A549 (cell line): ENCODE results near the gene PASD1. TPM values are rescaled to one million over a fixed set of nuclear protein-coding genes. Genes with fewer than 3 reads are reported as not detected.

Experiments
- ATAC-seq, 2 experiments: fragments of 200-7000 bp in 1 of 2; fragments of >200 bp in 1 of 2; cut with Nextera tagmentation in 1 of 2; cut with Tn5 transposase in 1 of 2; 3 replicates each; pipeline versions ENCODE4 v1.8.0 to v1.9.1; 2018 to 2020; ENCODE audit warnings: mild to moderate bottlenecking in 1 of 2, moderate library complexity in 1 of 2
- CTCF ChIA-PET: fragments of 300-600 bp; sonication (Branson Sonifier 250); formaldehyde crosslinking; extraction: SDS; loops from one replicate; lab custom pipeline; 2021; ENCODE audit warnings: antibody characterized with exemption, inconsistent platforms; lab: Yijun Ruan, JAX
- POLR2A ChIA-PET: fragments of 350-600 bp; formaldehyde crosslinking; extraction: SDS; loops from one replicate; lab custom pipeline; 2021; ENCODE audit warnings: antibody characterized with exemption, inconsistent platforms; lab: Yijun Ruan, JAX
- DNase-seq, 2 experiments: peaks; one replicate each; pipeline versions ENCODE4 v3.0.0 to v3.0.0-alpha.2; 2011 to 2016; ENCODE audit warnings: low read depth in 1 of 2, low spot score in 1 of 2
- FAIRE-seq: peaks from 2 replicates; lab custom pipeline; 2011; peaks lifted over from hg19 to GRCh38; lab: Jason Lieb, UNC
- H3K27ac ChIP-seq, 2 experiments: fragments of >200 bp; sonication (Bioruptor Twin); formaldehyde crosslinking; 3 replicates each; pipeline ENCODE4 v1.5.1; 2016 to 2017
- H3K4me1 ChIP-seq: fragments of >200 bp; sonication (Bioruptor Twin); formaldehyde crosslinking; 3 replicates; pipeline ENCODE4 v1.6.1; 2016
- H3K4me2 ChIP-seq: fragments of >200 bp; sonication (Bioruptor Twin); formaldehyde crosslinking; 3 replicates; pipeline ENCODE4 v1.6.1; 2016
- H3K4me3 ChIP-seq: fragments of >200 bp; sonication (Bioruptor Twin); formaldehyde crosslinking; 3 replicates; pipeline ENCODE4 v1.5.1; 2016
- H3K9me3 ChIP-seq: fragments of >200 bp; sonication (Bioruptor Twin); formaldehyde crosslinking; 3 replicates; pipeline ENCODE4 v1.6.1; 2016
- BCL3 ChIP-seq: fragments of >200 bp; sonication (Bioruptor Twin); formaldehyde crosslinking; IDR thresholded peaks from 3 replicates; pipeline ENCODE4 v1.6.1; 2016
- BHLHE40 ChIP-seq: IDR thresholded peaks from 2 replicates; pipeline ENCODE4 v1.6.1; 2012; ENCODE audit warnings: low read depth, low read length, inconsistent platforms
- CEBPB ChIP-seq, 2 experiments: fragments of >200 bp in 1 of 2; sonication (Bioruptor Twin) in 1 of 2; formaldehyde crosslinking in 1 of 2; IDR thresholded peaks; 2 replicates each; pipeline ENCODE4 v1.6.1; 2012 to 2016
- CHD4 ChIP-seq: fragments of 200-600 bp; sonication (generic); IDR thresholded peaks from 2 replicates; pipeline ENCODE4 v1.6.1; 2016; ENCODE audit warnings: antibody characterized with exemption, mild to moderate bottlenecking, borderline replicate concordance
- E2F6 ChIP-seq: IDR thresholded peaks from 2 replicates; pipeline ENCODE4 v1.6.1; 2012; ENCODE audit warnings: low read depth, borderline replicate concordance
- EHF ChIP-seq: fragments of 250-450 bp; sonication (Bioruptor Pico); IDR thresholded peaks from 2 replicates; pipeline ENCODE4 v1.5.0; 2020; ENCODE audit warnings: mild to moderate bottlenecking
- ESRRA ChIP-seq: fragments of 150-350 bp; IDR thresholded peaks from 2 replicates; pipeline ENCODE4 v1.6.1; 2014; ENCODE audit warnings: mild to moderate bottlenecking, low read length, borderline replicate concordance
- FOSB ChIP-seq: fragments of 250-450 bp; sonication (Bioruptor Pico); IDR thresholded peaks from 2 replicates; pipeline ENCODE4 v1.5.0; 2020; ENCODE audit warnings: mild to moderate bottlenecking, moderate library complexity
- HOXB5 ChIP-seq: fragments of 250-450 bp; sonication (Bioruptor Pico); IDR thresholded peaks from 2 replicates; pipeline ENCODE4 v1.5.0; 2020; ENCODE audit warnings: mild to moderate bottlenecking, moderate library complexity
- KDM5A ChIP-seq: fragments of 200-600 bp; sonication (generic); IDR thresholded peaks from 2 replicates; pipeline ENCODE4 v1.6.1; 2016; ENCODE audit warnings: antibody characterized with exemption, mild to moderate bottlenecking
- MAFK ChIP-seq: fragments of 450-650 bp; IDR thresholded peaks from 2 replicates; pipeline ENCODE4 v1.6.1; 2014; ENCODE audit not compliant: partially characterized antibody
- MYC ChIP-seq: IDR thresholded peaks from 2 replicates; pipeline ENCODE4 v1.6.1; 2012; ENCODE audit warnings: mild to moderate bottlenecking, inconsistent platforms, low read length, improper control_type of control experiment, borderline replicate concordance
- NFE2L2 ChIP-seq: fragments of 150-350 bp; conservative IDR thresholded peaks from 2 replicates; pipeline ENCODE4 v1.6.1; 2014; ENCODE audit warnings: low read length
- REST ChIP-seq: fragments of 200-600 bp; sonication (generic); IDR thresholded peaks from 2 replicates; pipeline ENCODE4 v1.6.1; 2016; ENCODE audit warnings: antibody characterized with exemption, mild to moderate bottlenecking, moderate library complexity
- RFX5 ChIP-seq: fragments of 450-650 bp; IDR thresholded peaks from 2 replicates; pipeline ENCODE4 v1.7.1; 2014; ENCODE audit warnings: antibody characterized with exemption, mild to moderate bottlenecking, moderate library complexity
- ZC3H11A ChIP-seq: fragments of 450-650 bp; IDR thresholded peaks from 2 replicates; pipeline ENCODE4 v1.6.1; 2014; ENCODE audit warnings: antibody characterized with exemption, mild to moderate bottlenecking
- ZSCAN20 ChIP-seq: fragments of 250-450 bp; sonication (Bioruptor Pico); IDR thresholded peaks from 2 replicates; pipeline ENCODE4 v1.8.0; 2022; ENCODE audit warnings: mild to moderate bottlenecking, moderate library complexity
- WGBS: methylation state at CpG from one replicate; pipeline ENCODE4 v1.1.6; 2017; ENCODE audit errors: missing lambda C conversion rate; 5-methylcytosine and 5-hydroxymethylcytosine counted together
- polyA plus RNA-seq, 4 experiments: library from polyadenylated mRNA; depleted of rRNA in 3 of 4; stranded (reverse); fragments of >200 nt; fragmentation: RNase III in 1 of 4; extraction: RNeasy Plus Mini Kit Qiagen cat#74134 plus additional on column Dnase treatment in 1 of 4; gene quantifications; 2 replicates in 3 of 4; 3 replicates in 1 of 4; pipeline ENCODE4 v1.2.3, GENCODE V29; 2011 to 2017
- TF ChIP-seq, protein P1 (sequence below): fragments of >200 bp; sonication (Bioruptor Twin); formaldehyde crosslinking; IDR thresholded peaks from 2 replicates; pipeline ENCODE4 v1.6.1; 2016
- TF ChIP-seq, protein P2 (sequence below): fragments of 250-450 bp; sonication (Bioruptor Pico); IDR thresholded peaks from 2 replicates; pipeline ENCODE4 v1.5.0; 2020; ENCODE audit warnings: low read depth, mild to moderate bottlenecking, moderate library complexity
- TF ChIP-seq, protein P3 (sequence below): fragments of 150-350 bp; IDR thresholded peaks from 2 replicates; pipeline ENCODE4 v1.6.1; 2014; ENCODE audit warnings: low read depth, mild to moderate bottlenecking, low read length

The PASD1 gene
- polyA plus RNA-seq, 2 of the 4 experiments (the other 2 are of a cell fraction), result not detected

DNA sequence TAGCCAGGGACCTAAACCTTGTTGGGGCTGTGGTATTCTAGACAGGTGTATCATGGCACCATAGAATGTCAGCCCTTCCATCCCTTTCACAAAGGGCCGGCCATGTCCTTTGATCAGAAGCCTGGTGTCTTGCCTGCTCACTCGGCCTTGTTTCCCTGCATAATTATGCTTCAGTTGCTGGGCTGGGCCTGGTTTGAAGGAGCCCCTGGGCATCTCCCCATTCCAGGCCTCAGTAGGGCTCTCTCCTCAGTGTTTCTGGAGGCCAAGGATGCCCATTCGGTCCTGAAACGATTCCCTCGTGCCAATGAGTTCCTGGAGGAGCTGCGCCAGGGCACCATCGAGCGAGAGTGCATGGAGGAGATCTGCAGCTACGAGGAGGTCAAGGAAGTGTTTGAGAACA, 136.3 kb downstream of the PASD1 start:
- WGBS, result 40% methylated on average over 2 of the region's 9 CpGs
- no peak for FAIRE-seq
- ChIA-PET POLR2A (no interaction called here), CTCF (interaction anchor here (1.5 kb wide), 1 partner anchor 14 kb away, joined by 4 read pairs; no protein-coding TSS in a partner anchor)
- no peak overlapping the region for H3K4me2 ChIP-seq
- no peak for DNase-seq
- no peak overlapping the region for H3K27ac ChIP-seq
- no peaks in the 10 kb centered on the region for H3K9me3 ChIP-seq
- H3K4me3 ChIP-seq, result no peak overlapping the region
- no peak for TF ChIP-seq FOSB (CRISPR knock-in tag)
- TF ChIP-seq KDM5A, result no peak
- no peak for TF ChIP-seq RFX5
- no peak for TF ChIP-seq ZSCAN20 (CRISPR knock-in tag)
- no peak for TF ChIP-seq EHF (CRISPR knock-in tag)
- TF ChIP-seq BHLHE40, result no peak
- TF ChIP-seq REST, result no peak
- no peak for TF ChIP-seq MAFK
- no peak for TF ChIP-seq NFE2L2
- no peak for ATAC-seq
- H3K4me1 ChIP-seq, result no peaks in the 10 kb centered on the region

- ATAC-seq, result no peak
- TF ChIP-seq ZSCAN20 (CRISPR knock-in tag) (no peak), HOXB5 (no peak), CEBPB (IDR thresholded peaks at IDR 0.05) (no peak), ESRRA (no peak), MYC (no peak), BCL3 (no peak), CHD4 (no peak), E2F6 (no peak), NFE2L2 (no peak), ZC3H11A (no peak)
- TF ChIP-seq, protein P1, sequence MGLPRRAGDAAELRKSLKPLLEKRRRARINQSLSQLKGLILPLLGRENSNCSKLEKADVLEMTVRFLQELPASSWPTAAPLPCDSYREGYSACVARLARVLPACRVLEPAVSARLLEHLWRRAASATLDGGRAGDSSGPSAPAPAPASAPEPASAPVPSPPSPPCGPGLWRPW, result no peak
- TF ChIP-seq, protein P2, sequence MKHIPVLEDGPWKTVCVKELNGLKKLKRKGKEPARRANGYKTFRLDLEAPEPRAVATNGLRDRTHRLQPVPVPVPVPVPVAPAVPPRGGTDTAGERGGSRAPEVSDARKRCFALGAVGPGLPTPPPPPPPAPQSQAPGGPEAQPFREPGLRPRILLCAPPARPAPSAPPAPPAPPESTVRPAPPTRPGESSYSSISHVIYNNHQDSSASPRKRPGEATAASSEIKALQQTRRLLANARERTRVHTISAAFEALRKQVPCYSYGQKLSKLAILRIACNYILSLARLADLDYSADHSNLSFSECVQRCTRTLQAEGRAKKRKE (CRISPR knock-in tag), result no peak
- TF ChIP-seq, protein P3, sequence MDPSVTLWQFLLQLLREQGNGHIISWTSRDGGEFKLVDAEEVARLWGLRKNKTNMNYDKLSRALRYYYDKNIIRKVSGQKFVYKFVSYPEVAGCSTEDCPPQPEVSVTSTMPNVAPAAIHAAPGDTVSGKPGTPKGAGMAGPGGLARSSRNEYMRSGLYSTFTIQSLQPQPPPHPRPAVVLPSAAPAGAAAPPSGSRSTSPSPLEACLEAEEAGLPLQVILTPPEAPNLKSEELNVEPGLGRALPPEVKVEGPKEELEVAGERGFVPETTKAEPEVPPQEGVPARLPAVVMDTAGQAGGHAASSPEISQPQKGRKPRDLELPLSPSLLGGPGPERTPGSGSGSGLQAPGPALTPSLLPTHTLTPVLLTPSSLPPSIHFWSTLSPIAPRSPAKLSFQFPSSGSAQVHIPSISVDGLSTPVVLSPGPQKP, result no peak
- Histone ChIP-seq H3K27ac (no peak overlapping the region), H3K4me3 (no peak overlapping the region), H3K4me2 (no peak overlapping the region), H3K9me3 (no peaks in the 10 kb centered on the region), H3K4me1 (no peaks in the 10 kb centered on the region)
- no peak for DNase-seq
- ChIA-PET CTCF (no interaction called here), POLR2A (no interaction called here)
- WGBS, result 49% methylated on average over 4 of the region's 16 CpGs
- no peak for FAIRE-seq
Measured at GRCh38 chrX:151700581-151700980, 137.1 kb downstream of the PASD1 start.
